ENCODE results near the gene FKBP7.

DNA sequence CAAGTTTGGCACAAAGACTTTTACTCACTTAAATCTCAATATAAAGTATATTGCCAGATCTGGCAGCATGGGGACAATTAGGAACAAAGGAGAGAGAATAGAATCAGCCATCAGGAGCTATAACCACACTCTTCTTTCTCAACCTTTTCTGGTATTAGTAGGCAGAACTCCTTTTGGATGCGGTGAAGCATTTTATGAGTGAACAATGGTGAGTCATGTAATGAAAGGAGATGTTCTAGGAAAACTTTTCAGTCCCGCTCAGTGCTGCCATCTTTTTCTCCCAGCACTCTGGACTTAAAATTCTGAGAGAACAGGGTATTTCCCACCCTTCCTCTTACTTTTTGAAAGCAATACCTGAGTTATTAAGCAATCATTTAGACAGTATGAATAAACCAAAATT is 34.1 kb upstream of the FKBP7 start:
- no peak for TF ChIP-seq EZH2 (IDR thresholded peaks at IDR 0.05; ENCODE audit: low read length, missing control alignments)
- TF ChIP-seq, protein P1, sequence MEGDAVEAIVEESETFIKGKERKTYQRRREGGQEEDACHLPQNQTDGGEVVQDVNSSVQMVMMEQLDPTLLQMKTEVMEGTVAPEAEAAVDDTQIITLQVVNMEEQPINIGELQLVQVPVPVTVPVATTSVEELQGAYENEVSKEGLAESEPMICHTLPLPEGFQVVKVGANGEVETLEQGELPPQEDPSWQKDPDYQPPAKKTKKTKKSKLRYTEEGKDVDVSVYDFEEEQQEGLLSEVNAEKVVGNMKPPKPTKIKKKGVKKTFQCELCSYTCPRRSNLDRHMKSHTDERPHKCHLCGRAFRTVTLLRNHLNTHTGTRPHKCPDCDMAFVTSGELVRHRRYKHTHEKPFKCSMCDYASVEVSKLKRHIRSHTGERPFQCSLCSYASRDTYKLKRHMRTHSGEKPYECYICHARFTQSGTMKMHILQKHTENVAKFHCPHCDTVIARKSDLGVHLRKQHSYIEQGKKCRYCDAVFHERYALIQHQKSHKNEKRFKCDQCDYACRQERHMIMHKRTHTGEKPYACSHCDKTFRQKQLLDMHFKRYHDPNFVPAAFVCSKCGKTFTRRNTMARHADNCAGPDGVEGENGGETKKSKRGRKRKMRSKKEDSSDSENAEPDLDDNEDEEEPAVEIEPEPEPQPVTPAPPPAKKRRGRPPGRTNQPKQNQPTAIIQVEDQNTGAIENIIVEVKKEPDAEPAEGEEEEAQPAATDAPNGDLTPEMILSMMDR (conservative IDR thresholded peaks at IDR 0.05 in 1 of 2, IDR thresholded peaks at IDR 0.05 in 1 of 2; ENCODE audit: low read depth in 1 of 2, low read length in 2 of 2) = no peak

All from fibroblast of lung (primary cell).